IPS-NIHi11 (cell line): ENCODE results near the gene ARSK.
"Not testable (repeated sequence)": the region's sequence is repeated elsewhere in the genome, so short reads cannot be mapped to it uniquely, and the experiment has no call there.

Experiments
- DNase-seq: peaks from one replicate; pipeline ENCODE4 v3.0.0; 2012; ENCODE audit warnings: mixed read lengths, low spot score

ARSK gene

DNA sequence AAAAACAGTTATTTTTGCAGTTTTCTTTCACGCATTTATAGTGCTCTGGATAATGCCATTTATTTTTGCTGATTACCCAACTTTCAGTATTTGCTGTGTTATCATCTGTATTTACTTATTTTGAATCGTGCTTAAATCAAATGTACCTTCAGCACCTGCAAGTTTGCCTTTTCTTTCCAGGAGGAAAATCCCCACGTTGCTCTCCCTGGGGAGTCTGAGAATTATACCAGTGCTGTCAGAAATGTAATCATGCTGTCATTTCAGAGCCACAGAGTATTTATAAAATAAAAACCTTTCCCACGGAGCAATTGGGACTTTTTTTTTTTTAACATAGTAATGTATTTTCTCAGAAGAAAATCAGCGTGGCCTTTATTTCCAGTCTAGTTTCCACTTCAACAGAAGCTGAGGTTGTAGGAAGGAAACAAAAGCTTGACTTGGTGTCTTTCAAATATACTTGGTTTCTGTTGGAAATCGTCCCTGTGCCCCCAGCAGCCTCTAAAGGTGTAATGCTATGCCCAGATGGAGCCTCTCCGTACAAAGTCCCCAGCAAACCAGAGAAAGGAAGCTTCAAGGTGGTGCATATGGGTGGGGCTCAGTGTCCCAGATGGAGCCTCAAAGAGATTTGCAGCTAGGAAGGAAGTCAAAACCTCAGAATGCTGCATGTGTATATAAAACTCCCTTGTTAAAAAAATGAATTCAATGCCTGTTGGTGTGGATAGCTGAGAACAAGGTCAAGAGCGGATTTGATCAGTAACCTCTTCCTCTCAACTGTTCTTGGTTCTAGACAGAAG, 67.1 kb downstream of the ARSK start:
- no peak for DNase-seq

- DNase-seq: no peak
Measured at GRCh38 chr5:95623706-95624105, 68.8 kb downstream of the ARSK start.

- no peak for DNase-seq
Measured at GRCh38 chr5:95624368-95624767, 69.5 kb downstream of the ARSK start.

- no peak for DNase-seq
Measured at GRCh38 chr5:95626701-95627100, 71.8 kb downstream of the ARSK start.

DNA sequence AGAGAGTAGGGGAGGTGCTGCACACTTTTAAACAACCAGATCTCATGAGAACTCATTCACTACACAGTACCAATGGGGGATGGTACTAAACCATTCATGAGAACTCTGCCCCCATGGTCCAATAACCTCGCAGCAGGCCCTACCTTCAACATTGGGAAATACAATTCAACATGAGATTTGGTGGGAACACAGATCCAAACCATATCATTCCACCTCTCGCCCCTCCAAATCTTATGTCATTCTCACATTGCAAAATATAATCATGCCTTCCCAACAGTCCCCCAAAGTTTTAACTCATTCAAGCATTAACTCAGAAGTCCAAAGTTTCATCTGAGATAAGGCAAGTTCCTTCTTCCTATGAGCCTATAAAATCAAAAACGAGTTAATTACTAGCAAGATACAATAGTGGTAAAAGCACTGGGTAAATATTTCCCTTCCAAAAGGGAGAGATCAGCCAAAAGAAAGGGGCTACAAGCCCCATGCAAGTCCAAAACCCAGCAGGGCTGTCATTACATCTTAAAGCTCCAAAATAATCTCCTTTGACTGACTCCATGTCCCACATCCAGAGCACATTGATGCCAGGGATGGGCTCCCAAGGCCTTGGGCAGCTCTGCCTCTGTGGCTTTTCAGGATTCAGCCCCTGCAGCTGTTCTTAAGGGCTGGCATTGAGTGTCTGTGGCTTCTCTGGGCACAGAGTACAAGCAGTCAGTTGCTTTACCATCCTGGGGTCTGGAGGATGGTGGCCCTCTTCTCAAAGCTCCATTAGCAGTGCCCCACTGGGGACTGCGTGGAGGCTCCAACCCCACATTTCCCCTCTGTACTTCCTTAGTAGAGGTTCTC, 73.3 kb downstream of the ARSK start:
- DNase-seq: no peak

- DNase-seq: no peak
Measured at GRCh38 chr5:95628933-95629332, 74.0 kb downstream of the ARSK start.

DNA sequence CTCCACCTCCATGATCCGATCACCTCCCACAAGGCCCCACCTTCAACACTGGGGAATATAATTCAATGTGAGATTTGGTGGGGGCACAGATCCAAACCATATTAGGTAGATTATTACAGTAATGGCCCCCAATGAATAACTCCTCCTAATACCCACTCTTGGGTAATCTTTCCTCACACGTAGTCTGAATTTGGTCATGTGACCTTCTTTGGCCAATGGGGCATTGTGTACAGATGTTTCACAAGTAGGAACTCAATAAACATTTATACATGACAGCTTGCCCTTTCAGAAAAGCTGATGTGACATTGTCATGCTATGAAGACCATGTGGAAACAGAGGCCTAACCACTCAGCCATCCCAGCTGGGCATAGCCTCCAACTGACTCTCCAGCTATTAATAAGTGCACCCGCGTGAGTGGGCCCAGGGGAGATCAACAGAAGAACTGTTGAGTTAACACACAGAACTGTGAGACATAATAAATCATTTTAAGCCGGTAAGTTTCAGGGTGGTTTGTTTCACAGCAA, 75.6 kb downstream of the ARSK start:
- no peak for DNase-seq

DNA sequence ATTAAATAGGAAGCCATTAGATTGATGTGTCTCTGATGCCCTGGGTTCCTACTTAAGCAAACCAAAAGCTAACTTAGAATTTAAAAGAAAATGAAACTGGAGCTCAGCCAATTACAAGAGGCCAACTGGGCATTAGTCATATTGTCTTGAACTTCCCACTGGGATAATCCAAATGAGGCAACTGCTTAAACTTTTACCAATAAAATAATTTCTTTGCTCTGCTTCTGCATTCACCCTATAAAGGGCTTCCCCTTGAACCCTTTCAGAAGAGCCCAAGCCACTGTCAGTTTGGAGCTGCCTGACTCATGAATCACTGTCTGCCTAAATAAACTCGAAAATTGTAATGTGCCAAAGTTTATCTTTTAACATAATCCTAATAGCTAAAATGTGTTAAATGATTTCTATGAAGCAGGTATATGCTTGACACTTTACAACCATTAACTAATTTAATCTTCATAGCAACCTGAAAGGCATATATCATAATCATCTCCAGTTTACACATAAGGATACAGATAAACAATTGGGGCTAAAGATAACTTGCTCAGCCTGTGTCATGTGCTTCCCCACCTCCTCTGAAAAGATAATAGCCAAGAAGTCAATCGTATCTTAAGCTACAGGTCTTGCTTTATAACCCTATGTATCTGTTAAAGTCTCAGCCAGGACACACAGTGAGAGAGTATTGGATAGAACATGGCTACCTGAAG, 76.5 kb downstream of the ARSK start:
- no peak for DNase-seq

- no peak for DNase-seq
Measured at GRCh38 chr5:95631991-95632675, 77.2 kb downstream of the ARSK start.

DNA sequence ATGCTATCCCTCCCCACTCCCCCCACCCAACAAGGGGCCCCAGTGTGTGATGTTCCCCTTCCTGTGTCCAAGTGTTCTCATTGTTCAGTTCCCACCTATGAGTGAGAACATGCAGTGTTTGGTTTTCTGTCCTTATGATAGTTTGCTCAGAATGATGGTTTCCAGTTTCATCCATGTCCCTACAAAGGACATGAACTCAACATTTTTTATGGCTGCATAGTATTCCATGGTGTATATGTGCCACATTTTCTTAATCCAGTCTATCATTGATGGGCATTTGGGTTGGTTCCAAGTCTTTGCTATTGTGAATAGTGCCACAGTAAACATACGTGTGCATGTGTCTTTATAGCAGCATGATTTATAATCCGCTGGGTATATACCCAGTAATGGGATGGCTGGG, 78.0 kb downstream of the ARSK start:
- DNase-seq: not testable (repeated sequence)

DNA sequence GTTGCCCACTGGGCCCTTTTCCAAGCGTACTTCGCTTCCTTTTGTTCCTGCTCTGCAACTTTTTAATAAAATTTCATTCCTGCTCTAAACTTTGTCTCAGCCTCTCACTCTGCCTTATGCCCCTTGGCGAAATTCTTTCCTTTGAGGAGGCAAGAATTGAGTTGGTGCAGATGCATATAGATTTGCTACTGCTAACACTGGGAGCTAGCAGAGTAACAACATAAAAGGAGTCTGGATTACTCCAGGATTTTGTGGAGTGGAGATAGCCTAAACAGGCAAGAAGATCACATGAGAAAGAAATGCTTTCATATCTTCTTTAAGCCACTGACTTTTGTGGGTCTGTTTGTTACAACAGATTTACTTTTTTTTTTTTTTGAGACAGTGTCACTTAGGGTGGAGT, 78.8 kb downstream of the ARSK start:
- DNase-seq: no peak

- DNase-seq: no peak
Measured at GRCh38 chr5:95634081-95634480, 79.2 kb downstream of the ARSK start.

GRCh38 chr5:95638632-95639031, 83.7 kb downstream of the ARSK start:
- no peak for DNase-seq

- DNase-seq: no peak
Measured at GRCh38 chr5:95641741-95642220, 86.9 kb downstream of the ARSK start.

DNA sequence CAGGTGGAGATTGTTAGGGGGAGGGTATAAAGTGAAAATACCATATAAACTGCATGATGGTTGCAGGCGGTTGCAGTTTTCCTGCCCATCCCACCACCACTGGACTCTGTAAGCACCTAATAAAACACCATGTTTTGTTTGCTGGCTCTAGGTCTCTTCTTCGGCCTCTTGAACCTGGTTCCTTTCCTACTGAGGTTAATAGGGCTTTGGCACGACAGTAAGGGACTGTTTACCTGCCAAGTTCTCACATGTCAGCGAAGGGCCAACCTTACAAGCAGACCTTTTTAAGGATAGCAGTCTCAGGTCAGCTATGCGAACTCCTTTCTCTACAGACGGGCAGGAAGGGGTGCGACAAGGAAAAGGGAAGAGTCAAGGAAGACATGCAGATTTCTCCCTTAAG, 88.3 kb downstream of the ARSK start:
- no peak for DNase-seq

GRCh38 chr5:95644351-95645042, 89.6 kb downstream of the ARSK start:
- DNase-seq: peak; percentile 54

- not testable (repeated sequence) for DNase-seq
Measured at GRCh38 chr5:95646226-95646568, 91.3 kb downstream of the ARSK start.

GRCh38 chr5:95646569-95647431, 91.9 kb downstream of the ARSK start, which contains the start of gene RFESD:
Gene RFESD (plus strand): TSS chr5:95646777. CDS start chr5:95652272, 5,495 bp downstream.
- DNase-seq: peak; percentile 93

DNA sequence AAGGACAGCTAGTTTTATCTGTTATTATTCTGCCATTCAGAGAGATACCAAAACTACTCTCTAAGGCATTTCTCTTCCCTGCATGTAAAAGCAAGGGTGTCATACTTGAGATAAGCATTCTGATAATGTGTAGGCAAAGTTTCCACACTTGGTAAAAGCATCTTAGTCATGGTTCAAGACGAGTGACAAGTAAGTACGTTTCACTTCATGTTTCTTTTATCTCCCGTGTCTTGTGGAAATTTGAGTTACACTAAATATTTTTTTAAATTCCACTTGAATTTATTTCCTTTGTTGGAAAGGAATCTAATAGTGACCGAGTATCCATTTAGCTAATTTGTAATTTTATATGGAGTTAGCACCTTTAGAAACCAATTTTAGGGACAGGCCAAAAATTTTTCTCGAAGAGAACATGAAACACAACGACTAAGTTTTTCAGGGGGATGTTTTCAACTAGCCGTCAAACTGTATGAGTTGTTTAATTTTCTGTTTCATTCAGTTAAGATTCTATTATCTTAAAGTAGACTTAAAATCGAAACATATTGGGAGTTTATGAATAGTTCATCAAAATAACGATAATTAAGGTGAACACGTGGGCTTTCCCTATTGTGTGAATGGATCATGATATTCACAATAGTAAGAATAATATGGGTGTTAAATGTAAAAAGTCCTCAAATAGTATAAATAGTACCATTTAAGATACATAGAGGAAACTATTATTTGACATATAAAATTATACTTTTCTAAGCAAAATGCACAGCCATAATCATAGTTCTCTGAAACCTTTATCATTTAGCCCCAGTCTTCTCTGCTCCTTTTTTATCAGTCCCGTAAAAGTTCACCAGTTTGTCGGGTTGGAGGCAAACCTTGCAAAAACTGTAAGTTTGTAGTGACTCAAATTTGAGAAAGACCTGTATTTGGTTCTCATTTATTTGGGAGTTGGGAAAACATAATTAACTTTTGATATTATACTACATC, 93.3 kb downstream of the ARSK start:
- DNase-seq: no peak
